HepG2 (cell line): ENCODE data around the gene SLC15A2. TPM values are rescaled to one million over a fixed set of nuclear protein-coding genes. Genes with fewer than 3 reads are reported as not detected.

ENCODE experiments used
- ATF1 ChIP-seq: IDR thresholded peaks from 2 replicates; pipeline ENCODE4 v1.6.1; 2016; ENCODE audit warnings: mild to moderate bottlenecking, control low read depth
- CHD2 ChIP-seq: IDR thresholded peaks from 2 replicates; pipeline ENCODE4 v1.6.1; 2011; ENCODE audit warnings: low read depth, low read length, improper control_type of control experiment
- EEA1 ChIP-seq: sonication (generic); formaldehyde crosslinking; IDR thresholded peaks from 2 replicates; pipeline ENCODE4 v1.5.1; 2020; ENCODE audit warnings: mild to moderate bottlenecking, missing genetic modification reagents, borderline replicate concordance
- HNRNPLL ChIP-seq: fragments of 200-400 bp; formaldehyde crosslinking; IDR thresholded peaks from 2 replicates; pipeline ENCODE4 v1.6.1; 2017; ENCODE audit warnings: mild to moderate bottlenecking, low read depth, low read length; ENCODE audit not compliant: poor library complexity, severe bottlenecking
- KMT2A ChIP-seq: sonication (generic); formaldehyde crosslinking; IDR thresholded peaks from 2 replicates; pipeline ENCODE4 v1.4.0; 2020; ENCODE audit warnings: missing genetic modification reagents
- TRIM22 ChIP-seq: fragments of 450-650 bp; IDR thresholded peaks from 2 replicates; pipeline ENCODE4 v1.6.1; 2017
- ZNF280D ChIP-seq: sonication (generic); formaldehyde crosslinking; IDR thresholded peaks from 2 replicates; pipeline ENCODE4 v1.5.1; 2020; ENCODE audit warnings: mild to moderate bottlenecking, missing genetic modification reagents
- ZNF33B ChIP-seq: sonication (generic); formaldehyde crosslinking; IDR thresholded peaks from 2 replicates; pipeline ENCODE4 v1.5.1; 2020; ENCODE audit warnings: mild to moderate bottlenecking, missing genetic modification reagents
- ZNF343 ChIP-seq: sonication (generic); formaldehyde crosslinking; IDR thresholded peaks from 2 replicates; pipeline ENCODE4 v1.4.0; 2020; ENCODE audit warnings: mild to moderate bottlenecking, missing genetic modification reagents
- ZNF550 ChIP-seq: sonication (generic); formaldehyde crosslinking; IDR thresholded peaks from 2 replicates; pipeline ENCODE4 v1.4.0; 2020; ENCODE audit warnings: mild to moderate bottlenecking, missing genetic modification reagents, borderline replicate concordance
- ZNF556 ChIP-seq: sonication (generic); formaldehyde crosslinking; IDR thresholded peaks from 2 replicates; pipeline ENCODE4 v1.4.0; 2020; ENCODE audit warnings: mild to moderate bottlenecking, missing genetic modification reagents, borderline replicate concordance
- polyA plus RNA-seq, 8 experiments: library from polyadenylated mRNA; depleted of rRNA in 3 of 8; stranded (reverse) in 7 of 8; unstranded in 1 of 8; fragments of >200 nt; fragmentation: Illumina TruSeq in 4 of 8; extraction: Trizol in 4 of 8; gene quantifications; 2 replicates each; pipeline versions ENCODE4 v1.2.1 to v1.2.3, GENCODE V29; 2011 to 2016; ENCODE audit warnings: low read depth in 4 of 8, missing spikeins in 1 of 8, mixed read lengths in 1 of 8; ENCODE audit not compliant: insufficient read depth in 1 of 8
- total RNA-seq, 5 experiments: library from RNA; depleted of rRNA; stranded (reverse); fragments of >200 nt; fragmentation: Illumina TruSeq; extraction: Trizol; gene quantifications; 2 replicates each; pipeline ENCODE4 v1.2.3, GENCODE V29; 2016; ENCODE audit warnings: low read depth in 1 of 5

SLC15A2 gene
- total and polyA plus RNA-seq, 2 of the 13 experiments (the other 11 are each of a cell fraction or from before 2014, with no cell fraction given) = 1.0 to 1.4 TPM

- TF ChIP-seq TRIM22 (no peak), ZNF280D (no peak), ATF1 (CRISPR knock-in tag) (no peak), ZNF343 (CRISPR knock-in tag) (no peak), KMT2A (CRISPR knock-in tag) (no peak), ZNF33B (CRISPR knock-in tag) (no peak), EEA1 (CRISPR knock-in tag) (no peak), CHD2 (no peak), HNRNPLL (no peak), ZNF556 (CRISPR knock-in tag) (no peak), ZNF550 (no peak)
Measured at GRCh38 chr3:121914081-121914998, 20.1 kb downstream of the SLC15A2 start (continued).
